HG03558 (cell line): ENCODE measurements around the gene FYB2.
"Not testable (repeated sequence)": the region's sequence is repeated elsewhere in the genome, so short reads cannot be mapped to it uniquely, and the experiment has no call there.

Experiments used
- ATAC-seq: cut with Tn5 transposase; IDR thresholded peaks from one replicate; pipeline ENCODE4 v1.9.1; 2021; ENCODE audit warnings: moderate number of reproducible peaks; ENCODE audit not compliant: unreplicated experiment; ENCODE audit errors: extremely low read depth

FYB2 gene

GRCh38 chr1:56797065-56797685 lies 22.0 kb downstream of the FYB2 start:
- ATAC-seq: no peak

- no peak for ATAC-seq
Observed at GRCh38 chr1:56795870-56796269, 23.3 kb downstream of the FYB2 start.

- ATAC-seq: no peak
Observed at GRCh38 chr1:56790036-56790435, 29.2 kb downstream of the FYB2 start.

GRCh38 chr1:56788588-56788987 lies 30.6 kb downstream of the FYB2 start:
- ATAC-seq: no peak

- ATAC-seq: no peak
Observed at GRCh38 chr1:56788102-56788501, 31.1 kb downstream of the FYB2 start.

GRCh38 chr1:56787330-56787729 lies 31.9 kb downstream of the FYB2 start:
- no peak for ATAC-seq

- ATAC-seq: no peak
Observed at GRCh38 chr1:56782773-56783172, 36.4 kb downstream of the FYB2 start.

GRCh38 chr1:56780826-56781225 lies 38.4 kb downstream of the FYB2 start:
- ATAC-seq: no peak

GRCh38 chr1:56780128-56780750 lies 39.0 kb downstream of the FYB2 start:
- ATAC-seq: no peak

GRCh38 chr1:56777972-56778371 lies 41.2 kb downstream of the FYB2 start:
- ATAC-seq: no peak

- not testable (repeated sequence) for ATAC-seq
Observed at GRCh38 chr1:56774732-56775131, 44.5 kb downstream of the FYB2 start.

- ATAC-seq: no peak
Observed at GRCh38 chr1:56774067-56774609, 45.1 kb downstream of the FYB2 start.

GRCh38 chr1:56773341-56774066 lies 45.7 kb downstream of the FYB2 start:
- no peak for ATAC-seq

GRCh38 chr1:56771717-56772116 lies 47.5 kb downstream of the FYB2 start:
- ATAC-seq: no peak

- no peak for ATAC-seq
Observed at GRCh38 chr1:56758794-56759193, 60.4 kb downstream of the FYB2 start.

- no peak for ATAC-seq
Observed at GRCh38 chr1:56758135-56758534, 61.1 kb downstream of the FYB2 start.

GRCh38 chr1:56755911-56756310 lies 63.3 kb downstream of the FYB2 start:
- ATAC-seq: no peak

- no peak for ATAC-seq
Observed at GRCh38 chr1:56754708-56755479, 64.3 kb downstream of the FYB2 start.

- ATAC-seq: no peak
Observed at GRCh38 chr1:56745231-56745630, 74.0 kb downstream of the FYB2 start.

- ATAC-seq: no peak
Observed at GRCh38 chr1:56728964-56729363, 90.2 kb downstream of the FYB2 start.

GRCh38 chr1:56726706-56727105 lies 92.5 kb downstream of the FYB2 start:
- ATAC-seq: no peak
